ENCODE data around the gene CCDC106. TPM values are rescaled to one million over a fixed set of nuclear protein-coding genes. Genes with fewer than 3 reads are reported as not detected.

CCDC106 gene
- total RNA-seq, 4 donors from 2014 or later, result 1.8 to 24.1 (median 8.4) TPM

GRCh38 chr19:55652311-55653128 is 4.5 kb downstream of the CCDC106 start:
- no peak for TF ChIP-seq CTCF (IDR thresholded peaks at IDR 0.05; ENCODE audit: low read depth)

GRCh38 chr19:55653651-55654322 is 5.8 kb downstream of the CCDC106 start:
- no peak for TF ChIP-seq CTCF (IDR thresholded peaks at IDR 0.05; ENCODE audit: low read depth)

- no peak for TF ChIP-seq CTCF (IDR thresholded peaks at IDR 0.05; ENCODE audit: low read depth)
Observed at GRCh38 chr19:55654323-55654867, 6.4 kb downstream of the CCDC106 start.

GRCh38 chr19:55654868-55655647 is 7.0 kb downstream of the CCDC106 start, which contains the start of gene U2AF2:
Gene U2AF2 (plus strand): TSS chr19:55655035. CDS start chr19:55655105, 70 bp downstream.
- TF ChIP-seq CTCF (IDR thresholded peaks at IDR 0.05; ENCODE audit: low read depth), result no peak

- TF ChIP-seq CTCF (IDR thresholded peaks at IDR 0.05; ENCODE audit: low read depth), result no peak
Observed at GRCh38 chr19:55655648-55656040, 7.6 kb downstream of the CCDC106 start.

- no peak for TF ChIP-seq CTCF (IDR thresholded peaks at IDR 0.05; ENCODE audit: low read depth)
Observed at GRCh38 chr19:55656552-55656951, 8.5 kb downstream of the CCDC106 start.

Data from subcutaneous adipose tissue (tissue), 4 donors.